Stimulated activated CD8-positive, alpha-beta memory T cell treated with anti-CD3 and anti-CD28 coated beads, Interleukin-4, amount 100 ng/mL, for 24 hours (primary cell): ENCODE results near the gene PGP.
"Not testable (repeated sequence)": the region's sequence is repeated elsewhere in the genome, so short reads cannot be mapped to it uniquely, and the experiment has no call there.

Experiments used
- DNase-seq: peaks from one replicate; pipeline ENCODE4 v3.0.0-alpha.2; 2020; ENCODE audit warnings: low read depth

The PGP gene

GRCh38 chr16:2216330-2216729, 1.7 kb upstream of the PGP start:
- DNase-seq: no peak

GRCh38 chr16:2213817-2214718, 572 bp downstream of the PGP start:
- no peak for DNase-seq

- no peak for DNase-seq
These were observed 2.0 kb downstream of the PGP start for GRCh38 chr16:2212362-2213324.

- DNase-seq: no peak
These were observed 2.7 kb downstream of the PGP start for GRCh38 chr16:2211923-2212347.

GRCh38 chr16:2210386-2211365, 4.0 kb downstream of the PGP start, which contains the start of gene BRICD5:
BRICD5 (minus strand) TSS chr16:2210863; CDS start chr16:2210833, 30 bp downstream.
- DNase-seq: no peak

- DNase-seq: no peak
These were observed 4.7 kb downstream of the PGP start for GRCh38 chr16:2210009-2210332.

- DNase-seq: no peak
These were observed 5.2 kb downstream of the PGP start for GRCh38 chr16:2209258-2210008.

GRCh38 chr16:2208772-2209171, 5.9 kb downstream of the PGP start:
- DNase-seq: no peak

GRCh38 chr16:2208308-2208707, 6.3 kb downstream of the PGP start:
- DNase-seq: no peak

- no peak for DNase-seq
These were observed 6.8 kb downstream of the PGP start for GRCh38 chr16:2207872-2208271.

- no peak for DNase-seq
These were observed 7.7 kb downstream of the PGP start for GRCh38 chr16:2206780-2207433.

- DNase-seq: no peak
These were observed 8.2 kb downstream of the PGP start for GRCh38 chr16:2206420-2206779.

GRCh38 chr16:2205967-2206313, 8.7 kb downstream of the PGP start:
- DNase-seq: no peak

- DNase-seq: peak; percentile 85
These were observed 9.3 kb downstream of the PGP start, which contains the start of gene MLST8 for GRCh38 chr16:2205104-2205966. MLST8 (plus strand) TSS chr16:2205454; CDS start chr16:2206086, 632 bp downstream.

- DNase-seq: no peak
These were observed 10.1 kb downstream of the PGP start for GRCh38 chr16:2204416-2205103.

- DNase-seq: not testable (repeated sequence)
These were observed 11.4 kb downstream of the PGP start for GRCh38 chr16:2203119-2203688.

- no peak for DNase-seq
These were observed 14.3 kb downstream of the PGP start for GRCh38 chr16:2200313-2200712.

GRCh38 chr16:2199621-2200139, 15.0 kb downstream of the PGP start:
- no peak for DNase-seq
